NB4 (cell line): ENCODE results near the gene SLC17A5.

Source experiments
- POLR2A ChIP-seq: IDR thresholded peaks from 2 replicates; pipeline ENCODE4 v1.6.1; 2011; ENCODE audit warnings: mild to moderate bottlenecking; ENCODE audit not compliant: insufficient read length; ENCODE audit errors: extremely low read depth
- TF ChIP-seq, protein P1 (sequence below): IDR thresholded peaks from one replicate; pipeline ENCODE4 v1.5.1; 2012; ENCODE audit warnings: low read depth, low read length
- TF ChIP-seq, protein P2 (sequence below): IDR thresholded peaks from 2 replicates; pipeline ENCODE4 v1.6.1; 2011; ENCODE audit warnings: low read depth, low read length

DNA sequence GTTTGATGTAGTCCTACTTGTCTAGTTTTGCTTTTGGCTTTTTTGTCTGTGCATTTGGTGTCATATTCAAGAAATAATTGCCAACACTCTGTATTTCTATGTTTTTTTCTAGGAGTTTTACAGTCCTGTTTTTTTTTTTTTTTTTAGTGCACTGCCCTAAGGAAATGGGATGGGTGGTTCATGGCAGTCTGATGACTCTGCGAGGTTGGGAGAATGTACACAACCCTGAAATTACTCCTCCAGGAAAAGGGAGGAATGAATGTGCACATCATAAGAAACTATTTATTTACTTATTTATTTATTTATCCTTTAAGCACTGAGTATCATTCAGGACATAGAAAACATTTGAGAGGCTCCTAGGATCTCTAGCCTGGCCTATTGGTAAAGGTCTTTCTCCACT, 15.2 kb upstream of the SLC17A5 start:
- TF ChIP-seq, protein P1, sequence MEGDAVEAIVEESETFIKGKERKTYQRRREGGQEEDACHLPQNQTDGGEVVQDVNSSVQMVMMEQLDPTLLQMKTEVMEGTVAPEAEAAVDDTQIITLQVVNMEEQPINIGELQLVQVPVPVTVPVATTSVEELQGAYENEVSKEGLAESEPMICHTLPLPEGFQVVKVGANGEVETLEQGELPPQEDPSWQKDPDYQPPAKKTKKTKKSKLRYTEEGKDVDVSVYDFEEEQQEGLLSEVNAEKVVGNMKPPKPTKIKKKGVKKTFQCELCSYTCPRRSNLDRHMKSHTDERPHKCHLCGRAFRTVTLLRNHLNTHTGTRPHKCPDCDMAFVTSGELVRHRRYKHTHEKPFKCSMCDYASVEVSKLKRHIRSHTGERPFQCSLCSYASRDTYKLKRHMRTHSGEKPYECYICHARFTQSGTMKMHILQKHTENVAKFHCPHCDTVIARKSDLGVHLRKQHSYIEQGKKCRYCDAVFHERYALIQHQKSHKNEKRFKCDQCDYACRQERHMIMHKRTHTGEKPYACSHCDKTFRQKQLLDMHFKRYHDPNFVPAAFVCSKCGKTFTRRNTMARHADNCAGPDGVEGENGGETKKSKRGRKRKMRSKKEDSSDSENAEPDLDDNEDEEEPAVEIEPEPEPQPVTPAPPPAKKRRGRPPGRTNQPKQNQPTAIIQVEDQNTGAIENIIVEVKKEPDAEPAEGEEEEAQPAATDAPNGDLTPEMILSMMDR = no peak
- TF ChIP-seq, protein P2, sequence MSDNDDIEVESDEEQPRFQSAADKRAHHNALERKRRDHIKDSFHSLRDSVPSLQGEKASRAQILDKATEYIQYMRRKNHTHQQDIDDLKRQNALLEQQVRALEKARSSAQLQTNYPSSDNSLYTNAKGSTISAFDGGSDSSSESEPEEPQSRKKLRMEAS = no peak
- no peak for TF ChIP-seq POLR2A
